GM19239 (cell line): ENCODE results near the gene GMPPA.
A peak's percentile ranks its signal among the peaks of the same experiment; 100 is the strongest.

Experiments used
- DNase-seq: peaks from one replicate; pipeline ENCODE4 v3.0.0; 2011; ENCODE audit warnings: low spot score; ENCODE audit not compliant: insufficient read length
- FAIRE-seq: peaks from 2 replicates; lab custom pipeline; 2011; peaks lifted over from hg19 to GRCh38; lab: Jason Lieb, UNC

Gene GMPPA

GRCh38 chr2:219533930-219534661 lies 35.4 kb downstream of the GMPPA start:
- FAIRE-seq (no peak), DNase-seq (no peak)

- DNase-seq: no peak
- no peak for FAIRE-seq
Measured at GRCh38 chr2:219536425-219536824, 37.7 kb downstream of the GMPPA start.

GRCh38 chr2:219536967-219537366 lies 38.3 kb downstream of the GMPPA start:
- no peak for FAIRE-seq
- no peak for DNase-seq

GRCh38 chr2:219537657-219538488 lies 39.2 kb downstream of the GMPPA start:
- FAIRE-seq (no peak), DNase-seq (no peak)

GRCh38 chr2:219538504-219538951 lies 39.8 kb downstream of the GMPPA start:
- FAIRE-seq (no peak), DNase-seq (no peak)

GRCh38 chr2:219538956-219539788 lies 40.5 kb downstream of the GMPPA start:
- FAIRE-seq (no peak), DNase-seq (no peak)

- FAIRE-seq: no peak
- no peak for DNase-seq
Measured at GRCh38 chr2:219539926-219540678, 41.4 kb downstream of the GMPPA start.

- peak; percentile 23 for FAIRE-seq
- DNase-seq: no peak
Measured at GRCh38 chr2:219540784-219541504, 42.3 kb downstream of the GMPPA start.

GRCh38 chr2:219541611-219542180 lies 43.0 kb downstream of the GMPPA start:
- FAIRE-seq (peak; percentile 92), DNase-seq (peak; percentile 94)

- FAIRE-seq (peak; percentile 86), DNase-seq (peak; percentile 46)
Measured at GRCh38 chr2:219542931-219543595, 44.4 kb downstream of the GMPPA start.

- DNase-seq (peak; percentile 99), FAIRE-seq (peak; percentile 99)
Measured at GRCh38 chr2:219543596-219544358, 45.1 kb downstream of the GMPPA start, which contains the start of the genes CHPF and TMEM198. TSS of gene CHPF (minus strand) at chr2:219543809. CDS start at chr2:219543538, 271 bp downstream. TSS of gene TMEM198 (plus strand) at chr2:219544028. CDS start at chr2:219544728, 700 bp downstream.

- no peak for FAIRE-seq
- no peak for DNase-seq
Measured at GRCh38 chr2:219544567-219544966, 45.9 kb downstream of the GMPPA start.

GRCh38 chr2:219545295-219545942 lies 46.7 kb downstream of the GMPPA start:
- DNase-seq (no peak), FAIRE-seq (no peak)

GRCh38 chr2:219545943-219546352 lies 47.3 kb downstream of the GMPPA start:
- no peak for FAIRE-seq
- no peak for DNase-seq

- DNase-seq (no peak), FAIRE-seq (no peak)
Measured at GRCh38 chr2:219547621-219548020, 48.9 kb downstream of the GMPPA start.

- no peak for DNase-seq
- no peak for FAIRE-seq
Measured at GRCh38 chr2:219548990-219549389, 50.3 kb downstream of the GMPPA start.

- no peak for DNase-seq
- FAIRE-seq: no peak
Measured at GRCh38 chr2:219549619-219550018, 50.9 kb downstream of the GMPPA start.
